H9 (cell line): ENCODE measurements around the gene TM2D1. TPM values are rescaled to one million over a fixed set of nuclear protein-coding genes. Genes with fewer than 3 reads are reported as not detected.

Source experiments
- DNase-seq: peaks from one replicate; pipeline ENCODE4 v3.0.0-alpha.2; 2017
- H2AFZ ChIP-seq: one replicate; pipeline ENCODE4 v1.6.1; 2013; ENCODE audit warnings: mild to moderate bottlenecking, low read length, control low read depth, moderate library complexity
- H2AK5ac ChIP-seq: 2 replicates; pipeline ENCODE4 v1.6.1; 2013; ENCODE audit warnings: low read length, control low read depth, mixed read lengths; ENCODE audit not compliant: insufficient read length
- H2BK120ac ChIP-seq: one replicate; pipeline ENCODE4 v1.6.1; 2013; ENCODE audit warnings: low read depth, mild to moderate bottlenecking, low read length, control low read depth, inconsistent platforms; ENCODE audit not compliant: poor library complexity, severe bottlenecking
- H2BK12ac ChIP-seq: 2 replicates; pipeline ENCODE4 v1.6.1; 2013; ENCODE audit warnings: low read length, control low read depth, mixed read lengths, low read depth; ENCODE audit not compliant: insufficient read length
- H2BK15ac ChIP-seq: 2 replicates; pipeline ENCODE4 v1.6.1; 2013; ENCODE audit warnings: low read depth, low read length, control low read depth
- H2BK20ac ChIP-seq: one replicate; pipeline ENCODE4 v1.6.1; 2013; ENCODE audit warnings: low read depth, mild to moderate bottlenecking, low read length, control low read depth, inconsistent platforms; ENCODE audit not compliant: poor library complexity, severe bottlenecking
- H2BK5ac ChIP-seq: 2 replicates; pipeline ENCODE4 v1.6.1; 2013; ENCODE audit warnings: low read length, control low read depth, mixed read lengths; ENCODE audit not compliant: insufficient read length
- H3K14ac ChIP-seq: 2 replicates; pipeline ENCODE4 v1.6.1; 2013; ENCODE audit warnings: low read length, control low read depth; ENCODE audit not compliant: insufficient read depth
- H3K18ac ChIP-seq: 2 replicates; pipeline ENCODE4 v1.6.1; 2013; ENCODE audit warnings: low read depth, mild to moderate bottlenecking, mixed read lengths, low read length, control low read depth; ENCODE audit not compliant: insufficient read length
- H3K23ac ChIP-seq: 2 replicates; pipeline ENCODE4 v1.6.1; 2013; ENCODE audit warnings: low read length, control low read depth, mixed read lengths, low read depth; ENCODE audit not compliant: insufficient read length
- H3K23me2 ChIP-seq: 2 replicates; pipeline ENCODE4 v1.6.1; 2013; ENCODE audit warnings: low read depth, mild to moderate bottlenecking, mixed read lengths, low read length, control low read depth; ENCODE audit not compliant: insufficient read length, poor library complexity, severe bottlenecking
- H3K27ac ChIP-seq: 2 replicates; pipeline ENCODE4 v1.5.1; 2013; ENCODE audit warnings: low read length, control low read depth, mixed read lengths, low read depth; ENCODE audit not compliant: insufficient read length
- H3K27me3 ChIP-seq: 2 replicates; pipeline ENCODE4 v1.6.1; 2013; ENCODE audit warnings: low read length, control low read depth, inconsistent platforms; ENCODE audit not compliant: insufficient read depth
- H3K4ac ChIP-seq: 2 replicates; pipeline ENCODE4 v1.6.1; 2013; ENCODE audit warnings: low read depth, mild to moderate bottlenecking, control low read depth, inconsistent platforms, low read length, moderate library complexity
- H3K4me1 ChIP-seq: 2 replicates; pipeline ENCODE4 v1.6.1; 2013; ENCODE audit warnings: low read length, control low read depth, inconsistent platforms; ENCODE audit not compliant: insufficient read depth
- H3K4me2 ChIP-seq: 2 replicates; pipeline ENCODE4 v1.6.1; 2013; ENCODE audit warnings: low read length, control low read depth, mixed read lengths; ENCODE audit not compliant: insufficient read length, insufficient read depth
- H3K56ac ChIP-seq: 2 replicates; pipeline ENCODE4 v1.6.1; 2013; ENCODE audit warnings: low read depth, mild to moderate bottlenecking, mixed read lengths, low read length, control low read depth; ENCODE audit not compliant: insufficient read length
- H3K79me1 ChIP-seq: 2 replicates; pipeline ENCODE4 v1.6.1; 2013; ENCODE audit warnings: low read depth, mild to moderate bottlenecking, moderate library complexity, low read length, control low read depth, inconsistent platforms; ENCODE audit not compliant: insufficient read depth, poor library complexity, severe bottlenecking
- H3K79me2 ChIP-seq: 2 replicates; pipeline ENCODE4 v1.6.1; 2013; ENCODE audit warnings: low read length, control low read depth, inconsistent platforms; ENCODE audit not compliant: insufficient read depth
- H3K9ac ChIP-seq: 2 replicates; pipeline ENCODE4 v1.6.1; 2013; ENCODE audit warnings: low read length, control low read depth, mixed read lengths; ENCODE audit not compliant: insufficient read length; ENCODE audit errors: extremely low read depth
- H3K9me3 ChIP-seq: one replicate; pipeline ENCODE4 v1.6.1; 2013; ENCODE audit warnings: low read depth, low read length, inconsistent platforms; ENCODE audit not compliant: control insufficient read depth
- H3T11ph ChIP-seq: one replicate; pipeline ENCODE4 v1.6.1; 2013; ENCODE audit warnings: mild to moderate bottlenecking, low read length, control low read depth, inconsistent platforms
- H4K20me1 ChIP-seq: one replicate; pipeline ENCODE4 v1.6.1; 2013; ENCODE audit not compliant: control insufficient read depth, insufficient read length, insufficient read depth
- H4K5ac ChIP-seq: 2 replicates; pipeline ENCODE4 v1.6.1; 2013; ENCODE audit warnings: low read depth, mild to moderate bottlenecking, mixed read lengths, low read length, control low read depth; ENCODE audit not compliant: insufficient read length
- H4K8ac ChIP-seq: replicated peaks from 2 replicates; pipeline ENCODE4 v1.6.1; 2013; ENCODE audit warnings: low read length, control low read depth, mixed read lengths, low read depth; ENCODE audit not compliant: insufficient read length
- H4K91ac ChIP-seq: 2 replicates; pipeline ENCODE4 v1.6.1; 2013; ENCODE audit warnings: low read depth, mild to moderate bottlenecking, moderate library complexity, mixed read lengths, low read length, control low read depth; ENCODE audit not compliant: insufficient read length
- H3K27ac Mint-ChIP-seq, 3 experiments: 2 replicates in 2 of 3; 3 replicates in 1 of 3; pipeline ENCODE4 v1.8.0; 2020 to 2021; ENCODE audit warnings: mixed read lengths in 3 of 3, mild to moderate bottlenecking in 1 of 3, moderate library complexity in 1 of 3
- H3K27me3 Mint-ChIP-seq: 2 replicates; pipeline ENCODE4 v1.8.0; 2021; ENCODE audit warnings: low read depth, mild to moderate bottlenecking, moderate library complexity, mixed read lengths
- H3K36me3 Mint-ChIP-seq, 3 experiments: 2 replicates in 2 of 3; 3 replicates in 1 of 3; pipeline ENCODE4 v1.8.0; 2020 to 2021; ENCODE audit warnings: low read depth in 3 of 3, mixed read lengths in 3 of 3; ENCODE audit not compliant: insufficient read depth in 1 of 3
- H3K4me1 Mint-ChIP-seq, 2 experiments: 2 replicates each; pipeline ENCODE4 v1.8.0; 2020; ENCODE audit warnings: mixed read lengths in 2 of 2
- H3K4me3 Mint-ChIP-seq, 2 experiments: 2 replicates in 1 of 2; 3 replicates in 1 of 2; pipeline ENCODE4 v1.8.0; 2020 to 2021; ENCODE audit warnings: mild to moderate bottlenecking in 2 of 2, mixed read lengths in 2 of 2, moderate library complexity in 1 of 2
- H3K9me3 Mint-ChIP-seq, 2 experiments: 2 replicates in 1 of 2; 3 replicates in 1 of 2; pipeline ENCODE4 v1.8.0; 2020; ENCODE audit warnings: mild to moderate bottlenecking in 2 of 2, mixed read lengths in 2 of 2, moderate library complexity in 1 of 2
- WGBS: extraction: QIAGEN DNeasy Blood & Tissue Kit; methylation state at CpG from one replicate; pipeline ENCODE4 v1.1.7; 2013; ENCODE audit warnings: missing lambda C conversion rate, low lambda C conversion rate, mixed read lengths; ENCODE audit not compliant: insufficient read length; ENCODE audit errors: extremely low coverage; 5-methylcytosine and 5-hydroxymethylcytosine counted together
- total RNA-seq: library from RNA; stranded (reverse); gene quantifications from 2 replicates; pipeline ENCODE4 v1.2.1, GENCODE V29; 2021
- TF ChIP-seq, protein P1 (sequence below): fragments of 200-600 bp; sonication (generic); conservative IDR thresholded peaks from 3 replicates; pipeline ENCODE4 v1.8.0; 2021; ENCODE audit warnings: antibody characterized with exemption, mild to moderate bottlenecking

TM2D1 gene
- total RNA-seq, 1 experiment from 2014 or later, result 20.3 TPM

DNA sequence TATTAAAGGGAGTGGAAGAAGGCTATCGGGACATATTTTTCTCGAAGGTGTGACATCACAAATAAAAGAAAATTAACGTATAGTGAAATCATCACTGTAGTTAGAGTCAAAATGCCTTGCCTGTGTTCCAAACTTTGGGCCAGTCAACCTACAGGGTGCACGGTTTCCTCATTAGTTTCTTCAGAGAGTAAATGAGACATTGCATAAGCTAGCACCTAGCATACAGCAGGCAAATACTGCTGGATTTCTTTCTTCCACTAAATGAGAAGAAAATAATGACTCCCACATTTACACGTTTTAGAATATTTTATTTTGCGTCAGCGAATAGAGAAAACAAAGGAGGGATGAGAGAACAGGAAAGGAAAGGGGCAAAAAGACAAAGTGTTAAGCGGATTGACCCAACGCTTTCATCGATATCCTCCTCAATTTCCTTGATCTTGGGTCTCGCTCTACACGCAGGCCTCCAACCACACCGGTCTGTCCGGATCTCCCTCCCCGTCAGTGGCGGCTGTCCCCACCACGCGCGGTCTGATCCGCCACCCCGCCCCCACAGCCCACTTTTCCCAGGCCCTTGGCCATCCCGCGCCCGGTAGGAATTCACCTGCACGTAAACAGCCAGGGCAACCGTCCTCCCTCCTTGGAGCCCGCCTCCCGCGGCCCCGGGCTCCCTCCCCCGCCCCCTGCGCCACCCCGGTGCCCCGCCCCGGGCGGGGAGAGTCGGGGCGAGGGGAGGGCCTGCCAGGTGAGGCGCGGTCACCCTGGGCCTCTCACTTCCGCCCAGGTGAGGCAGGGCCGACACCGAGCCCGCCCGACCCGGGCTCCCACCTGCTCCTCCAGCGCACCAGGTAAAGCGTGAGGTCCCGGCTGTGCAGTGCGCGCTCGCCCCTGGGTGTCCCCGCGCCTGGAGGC, 17.0 kb upstream of the TM2D1 start, which contains the start of gene PATJ:
Gene PATJ (plus strand): TSS at position 770 of the 909 bp plus-strand sequence. CDS start 20,413 bp downstream, outside the sequence.
- no peak within 1 kb of the TSS for H2BK12ac ChIP-seq
- peaks cover 21 to 23% of the 10 kb centered on the region in 2 experiments for H3K4me1 Mint-ChIP-seq
- H4K20me1 ChIP-seq, result no peaks in the 10 kb centered on the region
- no peak within 1 kb of the TSS for H2AFZ ChIP-seq
- no peak within 1 kb of the TSS for H2BK120ac ChIP-seq
- H3K23ac ChIP-seq, result no peak within 1 kb of the TSS
- peak within 1 kb of the TSS; percentile 72 for H3K4me2 ChIP-seq
- H3K27me3 ChIP-seq, result no peaks in the 10 kb centered on the region
- no peaks in the 10 kb centered on the region for H3K9me3 Mint-ChIP-seq
- no peak within 1 kb of the TSS for H4K5ac ChIP-seq
- H2BK5ac ChIP-seq, result no peak within 1 kb of the TSS
- peak within 1 kb of the TSS; percentile 93 to 99 for H3K4me3 Mint-ChIP-seq
- peak within 1 kb of the TSS; percentile 36 for H3K27ac ChIP-seq
- no CpG with 5 or more reads among the region's 54 CpGs for WGBS
- H3K14ac ChIP-seq, result peak within 1 kb of the TSS; percentile 77; the same call in 1 of the 2 replicates
- H3K18ac ChIP-seq, result peak within 1 kb of the TSS; percentile 69
- H3K27me3 Mint-ChIP-seq, result no peaks in the 10 kb centered on the region
- no peaks in the 10 kb centered on the region for H3K9me3 ChIP-seq
- H3K4me1 ChIP-seq, result peaks cover 5% of the 10 kb centered on the region; the same call in 1 of the 2 replicates
- H4K91ac ChIP-seq, result no peak within 1 kb of the TSS
- H3K79me1 ChIP-seq, result peaks cover 3% of the 10 kb centered on the region
- H3K27ac Mint-ChIP-seq, result peak within 1 kb of the TSS; percentile 96 to 99 (median 99)
- H3K9ac ChIP-seq, result peak within 1 kb of the TSS; percentile 76
- no peak within 1 kb of the TSS for H2BK20ac ChIP-seq
- H3K79me2 ChIP-seq, result peaks cover 8% of the 10 kb centered on the region; the same call in 1 of the 2 replicates
- H3K36me3 Mint-ChIP-seq, result peaks cover 0 to 2% (median 0%) of the 10 kb centered on the region in 3 experiments; a peak in 1 of 7 replicates
- H3K4ac ChIP-seq, result no peak within 1 kb of the TSS
- no peak within 1 kb of the TSS for H2AK5ac ChIP-seq
- peak; percentile 92 for DNase-seq
- no peak within 1 kb of the TSS for H3T11ph ChIP-seq
- peaks cover 9% of the 10 kb centered on the region for H3K23me2 ChIP-seq
- TF ChIP-seq, protein P1, sequence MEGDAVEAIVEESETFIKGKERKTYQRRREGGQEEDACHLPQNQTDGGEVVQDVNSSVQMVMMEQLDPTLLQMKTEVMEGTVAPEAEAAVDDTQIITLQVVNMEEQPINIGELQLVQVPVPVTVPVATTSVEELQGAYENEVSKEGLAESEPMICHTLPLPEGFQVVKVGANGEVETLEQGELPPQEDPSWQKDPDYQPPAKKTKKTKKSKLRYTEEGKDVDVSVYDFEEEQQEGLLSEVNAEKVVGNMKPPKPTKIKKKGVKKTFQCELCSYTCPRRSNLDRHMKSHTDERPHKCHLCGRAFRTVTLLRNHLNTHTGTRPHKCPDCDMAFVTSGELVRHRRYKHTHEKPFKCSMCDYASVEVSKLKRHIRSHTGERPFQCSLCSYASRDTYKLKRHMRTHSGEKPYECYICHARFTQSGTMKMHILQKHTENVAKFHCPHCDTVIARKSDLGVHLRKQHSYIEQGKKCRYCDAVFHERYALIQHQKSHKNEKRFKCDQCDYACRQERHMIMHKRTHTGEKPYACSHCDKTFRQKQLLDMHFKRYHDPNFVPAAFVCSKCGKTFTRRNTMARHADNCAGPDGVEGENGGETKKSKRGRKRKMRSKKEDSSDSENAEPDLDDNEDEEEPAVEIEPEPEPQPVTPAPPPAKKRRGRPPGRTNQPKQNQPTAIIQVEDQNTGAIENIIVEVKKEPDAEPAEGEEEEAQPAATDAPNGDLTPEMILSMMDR, result no peak
- no peak within 1 kb of the TSS for H4K8ac ChIP-seq
- H2BK15ac ChIP-seq, result no peak within 1 kb of the TSS
- H3K56ac ChIP-seq, result no peak within 1 kb of the TSS
